GM12874 (cell line): ENCODE data around the gene GNAS-AS1.

Experiments
- CTCF ChIP-seq: IDR thresholded peaks from 2 replicates; pipeline ENCODE4 v1.5.1; 2011; ENCODE audit warnings: low read depth, mild to moderate bottlenecking, control low read depth, low read length, moderate library complexity; ENCODE audit not compliant: insufficient read depth

The GNAS-AS1 gene

DNA sequence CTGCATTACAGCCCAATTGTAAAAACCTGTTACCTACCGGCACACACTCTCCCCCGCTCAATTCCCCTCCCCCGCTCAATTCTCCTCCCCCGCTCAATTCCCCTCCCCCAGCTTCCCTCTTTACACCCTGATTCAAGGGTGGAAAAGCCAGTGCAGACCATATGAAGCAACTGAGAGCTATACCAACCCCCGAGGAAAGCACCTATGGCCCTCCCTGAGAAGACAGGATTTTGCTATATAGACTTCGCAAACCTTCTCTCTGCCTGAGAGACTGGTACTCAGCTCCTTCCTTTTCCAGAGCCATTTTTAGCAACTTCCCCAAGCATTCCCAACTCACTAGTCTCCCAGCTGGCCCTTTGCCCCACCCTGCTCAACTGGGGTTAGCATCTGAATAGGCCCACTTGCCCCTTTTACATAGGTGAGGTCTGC lies 7.6 kb downstream of the GNAS-AS1 start:
- TF ChIP-seq CTCF: no peak

- TF ChIP-seq CTCF: no peak
Observed at GRCh38 chr20:58842276-58842675, 8.4 kb downstream of the GNAS-AS1 start.

DNA sequence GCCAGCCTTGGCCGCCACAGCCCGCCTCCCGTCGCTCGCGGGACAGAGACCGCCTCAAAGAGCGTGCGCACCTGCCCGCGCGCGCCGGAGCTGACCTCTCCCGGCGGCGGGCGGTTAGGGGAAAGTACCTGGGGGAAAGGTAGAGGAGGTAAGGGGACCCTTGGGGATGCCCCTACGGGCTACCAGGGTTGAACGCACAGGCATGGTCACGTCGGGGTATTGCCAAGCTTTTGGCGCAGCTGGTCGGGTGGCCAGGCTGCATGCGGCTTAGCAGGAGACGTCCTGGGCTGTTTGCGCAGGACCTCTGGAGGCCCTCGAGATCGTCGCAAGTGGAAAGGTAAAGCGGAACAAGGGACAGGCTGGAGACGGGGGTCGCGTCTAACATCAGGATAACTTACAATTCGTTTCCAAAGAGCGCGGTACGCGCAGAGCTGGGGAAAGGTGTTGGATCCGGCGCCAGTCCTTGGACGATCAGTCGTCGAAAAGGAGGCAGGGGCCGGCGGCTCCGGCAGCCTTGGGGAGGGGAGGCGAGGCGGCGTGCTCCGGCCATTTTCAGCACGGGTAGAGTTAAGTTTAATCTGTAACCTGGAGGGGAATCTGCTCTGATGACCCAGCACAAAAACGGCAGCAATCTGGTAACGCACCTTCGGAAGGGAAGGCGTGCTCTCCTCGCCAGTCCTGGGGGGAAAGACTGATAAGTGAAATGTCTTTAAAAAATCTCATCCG lies 9.0 kb downstream of the GNAS-AS1 start:
- TF ChIP-seq CTCF: no peak

GRCh38 chr20:58840816-58841538 lies 9.7 kb downstream of the GNAS-AS1 start:
- no peak for TF ChIP-seq CTCF

DNA sequence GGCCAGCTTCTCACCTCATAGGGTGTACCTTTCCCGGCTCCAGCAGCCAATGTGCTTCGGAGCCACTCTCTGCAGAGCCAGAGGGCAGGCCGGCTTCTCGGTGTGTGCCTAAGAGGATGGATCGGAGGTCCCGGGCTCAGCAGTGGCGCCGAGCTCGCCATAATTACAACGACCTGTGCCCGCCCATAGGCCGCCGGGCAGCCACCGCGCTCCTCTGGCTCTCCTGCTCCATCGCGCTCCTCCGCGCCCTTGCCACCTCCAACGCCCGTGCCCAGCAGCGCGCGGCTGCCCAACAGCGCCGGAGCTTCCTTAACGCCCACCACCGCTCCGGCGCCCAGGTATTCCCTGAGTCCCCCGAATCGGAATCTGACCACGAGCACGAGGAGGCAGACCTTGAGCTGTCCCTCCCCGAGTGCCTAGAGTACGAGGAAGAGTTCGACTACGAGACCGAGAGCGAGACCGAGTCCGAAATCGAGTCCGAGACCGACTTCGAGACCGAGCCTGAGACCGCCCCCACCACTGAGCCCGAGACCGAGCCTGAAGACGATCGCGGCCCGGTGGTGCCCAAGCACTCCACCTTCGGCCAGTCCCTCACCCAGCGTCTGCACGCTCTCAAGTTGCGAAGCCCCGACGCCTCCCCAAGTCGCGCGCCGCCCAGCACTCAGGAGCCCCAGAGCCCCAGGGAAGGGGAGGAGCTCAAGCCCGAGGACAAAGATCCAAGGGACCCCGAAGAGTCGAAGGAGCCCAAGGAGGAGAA lies 10.5 kb downstream of the GNAS-AS1 start:
- TF ChIP-seq CTCF: no peak

- TF ChIP-seq CTCF: peak; percentile 33
Observed at GRCh38 chr20:58839474-58839874, 11.2 kb downstream of the GNAS-AS1 start.

DNA sequence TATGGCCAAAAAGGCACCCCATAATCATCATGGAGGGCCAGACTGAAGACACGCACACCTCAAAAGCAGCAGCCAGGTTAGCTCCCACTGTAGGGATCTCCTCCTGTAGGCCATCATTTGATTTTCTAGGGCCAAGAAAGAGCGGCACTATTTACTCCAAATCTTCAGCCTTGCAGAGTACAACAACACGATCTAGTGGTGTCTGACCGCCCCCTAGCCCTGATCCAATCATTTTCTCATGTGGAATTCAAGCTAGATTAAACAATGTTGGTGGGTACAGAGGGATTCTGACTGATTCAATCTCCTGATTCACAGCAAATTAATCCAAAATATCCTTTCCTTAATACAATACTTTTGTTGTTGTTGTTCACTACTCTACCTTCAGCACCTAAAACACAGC lies 12.5 kb downstream of the GNAS-AS1 start:
- no peak for TF ChIP-seq CTCF
